Retina (tissue), 1 donor: ENCODE data around the gene HIPK2.

ENCODE experiments used
- DNase-seq: peaks from one replicate; pipeline ENCODE4 v3.0.0-alpha.2; 2016

Gene HIPK2

DNA sequence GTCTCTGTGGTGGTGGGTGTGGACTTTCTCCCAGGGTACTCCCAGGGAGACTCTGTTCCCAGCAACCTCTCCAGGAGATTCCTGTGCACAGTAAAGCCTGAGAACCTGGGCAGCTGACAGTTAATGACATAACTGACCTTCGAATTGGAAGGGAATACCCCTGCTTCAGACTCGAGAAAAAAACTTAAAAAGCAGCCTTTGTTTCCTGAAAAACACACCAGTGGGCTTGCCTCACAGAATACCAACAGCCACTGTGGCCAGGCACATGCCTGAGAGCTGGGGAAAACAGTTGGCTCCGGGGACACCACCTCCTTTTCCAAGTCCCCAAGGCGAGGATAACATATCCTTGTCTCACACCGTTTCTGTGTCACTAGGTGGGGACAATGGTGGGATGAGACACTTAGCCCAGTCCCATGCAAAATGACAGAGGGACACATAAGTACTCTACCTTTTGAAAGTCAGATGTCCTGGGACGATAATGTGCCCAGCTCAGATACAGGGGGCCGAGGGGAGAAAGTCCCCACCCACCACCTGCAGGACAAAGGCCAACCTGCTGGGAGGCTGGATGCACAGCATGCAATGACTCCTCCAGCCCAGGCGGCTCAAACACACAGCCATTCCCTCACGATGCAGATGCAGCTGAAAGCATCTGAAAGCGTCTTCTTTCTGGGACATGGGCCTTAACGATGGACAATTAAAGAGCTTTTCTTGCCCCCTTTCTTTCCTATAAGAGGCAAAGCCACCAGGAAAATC lies 65.6 kb downstream of the HIPK2 start:
- no peak for DNase-seq

DNA sequence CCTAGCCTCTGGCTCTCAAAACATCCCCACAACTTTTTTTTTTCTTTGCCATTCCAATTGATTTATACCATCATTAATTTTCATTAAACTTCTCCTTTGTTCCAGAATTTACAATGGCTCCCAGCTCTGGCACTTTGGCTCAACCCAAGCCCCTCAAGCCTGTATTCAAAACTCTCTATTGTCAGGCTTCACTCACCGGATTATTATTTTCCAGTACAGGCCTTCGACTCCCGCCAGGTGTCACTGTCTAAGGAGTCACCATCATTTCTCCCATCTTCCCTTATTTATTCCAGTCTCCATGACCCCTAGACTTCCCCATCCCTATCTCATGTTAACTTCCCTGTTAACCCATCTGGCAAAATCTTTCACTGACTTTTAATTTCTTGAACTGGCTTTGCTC lies 67.8 kb downstream of the HIPK2 start:
- no peak for DNase-seq

DNA sequence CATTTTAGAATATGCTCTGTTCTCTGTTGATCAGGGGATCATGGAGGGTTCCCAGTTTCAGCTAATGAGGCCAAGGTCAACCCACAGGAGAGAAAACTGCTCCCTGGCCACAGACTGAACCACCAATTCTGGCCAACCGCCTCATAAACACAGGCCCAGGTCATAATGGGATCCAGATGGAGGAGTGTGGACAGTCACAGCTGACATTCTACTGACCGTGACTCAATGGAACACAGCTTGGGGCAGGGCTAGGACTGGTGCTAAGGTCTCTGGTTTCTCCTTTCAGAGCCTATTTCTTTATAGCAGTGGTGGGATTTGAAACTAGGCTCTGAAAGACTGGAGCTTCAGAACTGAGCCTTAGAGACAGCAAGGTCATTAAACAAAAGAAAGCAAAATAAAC lies 68.3 kb downstream of the HIPK2 start:
- DNase-seq = no peak

DNA sequence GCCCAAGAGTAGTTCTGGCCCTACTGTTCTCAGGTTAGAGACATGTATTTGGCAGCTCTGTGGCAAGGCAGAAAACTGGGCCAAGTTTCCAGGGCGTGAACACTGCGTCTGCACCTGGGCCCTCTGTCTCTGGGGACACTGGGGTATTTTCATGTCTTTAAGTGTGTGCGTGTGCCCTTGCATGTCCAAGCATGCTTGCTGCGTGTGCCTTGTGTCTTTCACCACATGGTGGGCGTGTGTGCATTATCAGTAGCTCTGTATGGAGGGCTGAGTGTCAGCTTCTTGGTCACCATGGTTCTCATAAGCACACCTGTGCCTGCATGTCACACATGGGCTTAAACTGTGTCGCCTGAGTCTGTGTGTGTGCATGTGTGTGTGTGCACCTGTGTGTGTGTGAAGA lies 69.3 kb downstream of the HIPK2 start:
- DNase-seq = no peak

DNA sequence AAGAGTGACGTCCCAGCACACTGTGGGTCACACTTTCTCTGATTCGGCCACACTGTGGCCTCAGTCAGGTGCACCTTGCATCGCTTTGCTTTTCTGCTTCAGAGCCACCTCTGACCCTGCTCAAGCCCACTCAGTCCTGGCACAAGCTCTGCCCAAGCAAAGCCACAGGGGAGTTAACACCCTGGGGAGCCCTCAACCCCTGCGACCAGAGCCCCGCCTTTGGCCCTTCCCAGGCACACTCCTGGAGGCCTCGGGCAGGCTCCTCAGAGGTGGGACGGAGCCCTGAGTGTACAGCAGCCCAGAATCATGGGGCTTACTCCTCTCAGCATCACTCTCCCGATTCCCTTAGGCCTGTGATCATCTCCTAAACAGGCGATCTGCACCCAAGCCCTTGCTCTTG lies 71.0 kb downstream of the HIPK2 start:
- DNase-seq = no peak

DNA sequence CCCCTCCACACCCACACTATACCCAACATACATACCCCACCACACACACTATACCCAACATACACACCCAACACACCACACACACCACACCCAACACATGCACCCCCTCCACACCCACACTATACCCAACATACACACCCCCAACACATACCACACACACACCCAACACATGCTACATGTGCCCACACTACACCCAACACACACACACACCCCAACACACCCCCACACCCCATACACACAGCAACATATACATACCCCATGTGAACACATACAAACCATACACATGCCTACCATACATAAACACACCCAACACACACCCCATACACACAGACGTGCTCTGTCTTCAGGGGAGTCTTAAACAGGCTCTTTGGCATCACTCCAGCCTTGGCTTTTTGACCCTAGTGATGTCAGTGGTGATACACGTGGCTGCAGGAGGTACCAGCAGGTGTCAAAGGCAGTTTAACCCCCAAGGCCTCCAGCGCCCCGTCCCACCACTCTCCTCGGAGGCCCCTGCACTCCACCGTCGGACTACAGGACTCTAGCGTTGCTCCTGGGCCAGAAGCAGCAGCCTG lies 73.4 kb downstream of the HIPK2 start:
- DNase-seq = no peak

DNA sequence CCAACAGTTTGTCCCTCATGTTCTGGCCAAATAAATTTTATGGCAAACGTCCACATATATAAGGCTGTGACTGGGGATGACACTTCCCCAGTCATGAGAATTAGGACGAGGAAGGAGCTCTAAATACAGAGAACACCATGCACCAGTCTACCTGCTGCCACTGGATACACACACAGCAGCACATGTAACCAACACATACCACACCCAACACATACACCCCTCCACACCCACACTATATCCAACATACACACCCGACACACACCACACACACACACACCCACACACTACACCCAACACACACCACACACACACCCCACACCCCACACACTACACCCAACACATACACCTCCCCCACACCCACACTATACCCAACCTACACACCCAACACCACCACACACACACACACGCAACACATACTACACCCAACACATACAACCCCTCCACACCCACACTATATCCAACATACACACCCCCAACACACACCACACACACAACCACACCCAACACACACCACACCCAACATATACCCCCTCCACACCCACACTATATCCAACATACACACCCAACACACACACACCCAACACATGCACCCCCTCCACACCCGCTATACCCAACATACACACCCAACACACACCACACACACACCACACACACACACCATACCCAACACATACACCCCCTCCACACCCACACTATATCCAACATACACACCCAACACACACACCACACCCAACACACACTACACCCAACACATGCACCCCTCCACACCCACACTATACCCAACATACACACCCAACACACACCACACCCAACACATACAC lies 74.1 kb downstream of the HIPK2 start:
- no peak for DNase-seq

DNA sequence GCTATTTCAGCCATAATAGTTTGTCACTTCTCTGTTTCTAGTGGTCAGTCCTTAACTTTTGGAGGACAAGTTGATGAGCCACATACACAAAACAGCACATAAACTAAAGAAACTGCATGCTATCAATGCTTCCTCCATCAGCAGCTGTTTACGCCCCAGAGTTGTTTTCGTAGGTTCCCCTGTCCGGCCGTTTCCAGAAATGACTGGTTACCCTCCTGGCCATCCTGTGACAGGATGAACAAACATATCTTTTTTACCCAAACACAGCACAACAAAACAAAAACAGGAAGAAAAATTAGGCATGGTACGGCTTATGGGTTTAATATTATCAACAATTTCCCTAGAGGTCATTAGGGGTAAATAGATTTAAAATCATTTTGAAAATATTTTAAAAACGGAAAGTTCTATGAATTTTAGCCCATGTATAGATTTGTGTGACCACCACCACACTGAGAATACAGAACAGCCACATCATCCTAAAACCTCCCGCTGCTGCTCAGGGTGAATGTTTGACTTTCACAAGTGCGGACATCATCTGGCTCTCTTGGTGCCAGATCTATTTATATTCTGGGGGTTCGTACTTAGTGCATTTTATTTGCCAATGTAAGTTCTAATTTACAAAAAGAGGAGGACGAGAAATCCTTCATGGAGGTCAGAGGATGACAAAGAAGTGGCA lies 74.8 kb downstream of the HIPK2 start:
- no peak for DNase-seq

DNA sequence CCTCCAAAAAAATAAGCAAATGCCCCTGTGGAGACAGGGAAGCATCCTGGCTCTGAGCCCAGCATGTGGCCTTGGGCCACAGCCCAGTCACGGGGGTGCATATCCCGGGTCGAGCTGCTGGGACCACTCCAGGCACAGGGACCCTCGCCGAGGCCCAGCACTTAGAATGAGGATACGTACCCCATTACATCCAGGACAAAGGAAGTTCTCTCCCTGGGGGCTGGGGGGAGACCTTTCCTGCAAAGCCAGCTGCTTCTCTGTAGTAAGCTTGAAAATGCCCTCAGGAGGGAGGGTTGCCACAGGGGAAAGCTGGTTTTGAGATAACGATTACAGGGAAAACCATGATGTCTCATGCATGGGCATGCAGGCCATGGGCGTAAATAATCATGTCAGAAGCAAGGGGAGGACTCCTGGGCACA lies 75.5 kb downstream of the HIPK2 start:
- DNase-seq = no peak

DNA sequence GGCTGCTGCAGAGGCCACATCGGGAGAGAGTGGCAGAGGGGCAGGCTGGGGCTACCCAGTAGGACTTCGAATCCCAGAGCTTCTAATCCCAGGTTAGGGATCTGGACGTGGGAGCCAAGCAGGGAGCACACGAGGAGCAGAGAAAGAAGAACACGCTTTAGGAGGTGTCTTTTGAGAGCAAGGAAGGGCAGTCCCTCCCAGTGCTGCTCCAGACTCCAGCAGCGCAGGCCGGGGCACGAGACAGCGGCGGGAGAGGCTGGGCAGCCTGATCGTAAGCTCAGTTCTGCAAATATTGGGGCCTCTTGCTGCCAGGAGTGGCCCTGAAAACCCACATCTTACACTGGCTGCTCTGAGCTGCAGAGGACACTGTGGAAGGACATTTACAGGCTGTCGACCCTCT lies 75.9 kb downstream of the HIPK2 start:
- no peak for DNase-seq

DNA sequence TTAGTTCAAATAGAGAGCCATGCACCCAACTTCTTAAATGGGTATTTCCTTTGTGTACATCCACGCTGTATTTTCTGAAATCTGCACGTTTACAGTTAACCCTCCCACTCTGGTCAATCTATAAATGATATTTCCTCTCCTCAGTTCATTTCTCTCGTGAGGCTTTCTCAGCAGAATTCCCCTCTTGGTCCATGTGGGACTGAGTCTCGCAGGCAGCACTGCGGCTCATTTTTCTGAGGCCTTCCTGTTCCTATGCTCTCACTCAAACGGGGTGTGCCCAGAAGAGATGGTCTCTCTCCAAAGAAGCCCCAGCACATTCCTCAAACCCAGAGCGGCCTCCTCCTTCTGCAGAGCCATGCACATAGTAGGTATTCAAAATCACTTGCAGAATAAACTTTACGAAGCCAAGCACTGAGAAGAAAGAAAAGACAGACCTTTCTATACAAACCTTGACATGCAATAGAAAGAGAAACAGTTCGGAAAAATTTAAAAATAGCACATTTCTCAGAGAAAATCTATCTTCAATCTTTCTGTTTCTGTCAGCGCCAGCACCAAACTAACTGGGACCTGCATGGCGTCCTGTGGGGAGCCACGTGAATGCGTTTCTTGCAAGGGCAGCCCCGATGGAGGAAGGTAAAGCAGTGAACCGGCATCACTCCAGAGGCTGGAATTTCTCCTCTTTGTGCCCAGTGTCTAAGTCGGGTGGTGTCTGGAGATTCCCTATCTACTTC lies 77.1 kb downstream of the HIPK2 start:
- no peak for DNase-seq

DNA sequence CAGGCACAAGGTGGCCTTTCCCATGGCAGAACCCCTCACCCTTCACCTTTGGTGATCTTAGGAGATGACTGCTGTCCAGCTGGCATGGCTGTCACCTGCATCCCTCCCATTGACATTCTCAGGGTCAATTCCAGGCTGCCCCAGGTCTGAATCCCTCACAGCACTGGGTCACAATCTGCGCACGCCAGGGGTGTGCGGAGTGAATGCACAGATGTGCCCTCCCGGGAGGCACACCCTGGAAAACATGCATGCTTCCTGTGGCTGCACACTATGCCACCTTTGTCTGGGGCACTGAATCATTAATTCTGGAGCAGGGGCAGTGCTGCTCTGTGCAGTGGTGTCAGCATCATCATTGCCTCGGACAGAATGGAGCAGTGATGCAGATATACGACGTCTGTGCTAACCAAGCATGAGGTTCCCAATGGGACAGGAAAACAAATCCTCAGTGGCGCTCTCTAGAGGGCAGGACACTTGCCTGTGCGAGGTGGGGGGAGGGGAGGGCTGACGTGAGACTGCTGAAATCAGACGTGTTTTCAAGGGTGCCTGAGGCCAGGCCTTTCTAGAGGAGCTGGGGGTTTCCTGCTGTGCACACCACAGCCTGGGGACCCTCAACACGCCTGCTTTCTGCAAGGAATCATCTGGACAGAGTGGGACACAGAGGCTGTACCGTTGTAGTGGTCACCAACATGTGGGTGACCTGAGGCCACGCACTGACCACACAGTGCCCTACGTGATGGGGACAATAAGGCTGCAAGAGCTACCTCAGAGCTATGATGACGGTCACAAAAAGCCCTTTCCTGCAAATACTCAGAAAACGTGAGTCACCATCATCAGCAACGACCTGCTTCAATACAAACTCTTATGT lies 77.9 kb downstream of the HIPK2 start:
- DNase-seq = no peak

DNA sequence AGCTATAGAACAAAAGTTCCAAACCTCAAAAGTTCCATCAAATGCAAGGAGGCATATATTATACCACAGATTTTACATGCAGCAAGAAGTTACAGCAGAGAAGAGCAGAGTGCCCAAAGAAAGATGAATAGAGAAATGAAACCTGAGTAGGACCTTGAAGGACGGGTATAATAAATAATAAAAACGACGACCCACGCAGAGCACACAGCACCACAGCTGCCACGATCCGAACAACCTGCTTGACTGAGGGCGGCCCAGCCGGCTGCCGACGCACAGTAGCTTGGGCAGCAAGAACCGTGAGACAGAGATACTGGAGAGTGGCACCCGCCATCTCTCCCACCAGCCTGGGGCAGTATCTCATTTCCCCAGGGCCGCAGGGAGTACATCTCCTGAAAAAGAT lies 79.0 kb downstream of the HIPK2 start:
- no peak for DNase-seq

DNA sequence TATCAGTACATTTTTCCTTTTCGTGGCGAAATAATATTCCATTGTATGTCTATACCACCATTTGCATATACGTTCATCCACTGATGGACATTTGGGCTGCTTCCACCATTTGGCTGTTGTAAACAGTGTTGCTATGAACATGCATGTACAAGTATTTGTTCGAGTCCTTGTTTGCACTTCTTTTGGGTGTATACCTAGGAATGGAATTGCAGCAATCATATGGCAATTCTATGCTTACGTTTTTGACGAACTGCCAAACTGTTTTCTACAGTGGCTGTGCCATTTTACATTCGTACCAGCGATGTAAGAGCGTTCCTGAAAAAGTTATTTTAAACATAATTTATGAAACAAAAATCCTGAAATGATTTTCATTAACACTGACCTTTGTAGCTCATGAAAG lies 79.5 kb downstream of the HIPK2 start:
- no peak for DNase-seq

DNA sequence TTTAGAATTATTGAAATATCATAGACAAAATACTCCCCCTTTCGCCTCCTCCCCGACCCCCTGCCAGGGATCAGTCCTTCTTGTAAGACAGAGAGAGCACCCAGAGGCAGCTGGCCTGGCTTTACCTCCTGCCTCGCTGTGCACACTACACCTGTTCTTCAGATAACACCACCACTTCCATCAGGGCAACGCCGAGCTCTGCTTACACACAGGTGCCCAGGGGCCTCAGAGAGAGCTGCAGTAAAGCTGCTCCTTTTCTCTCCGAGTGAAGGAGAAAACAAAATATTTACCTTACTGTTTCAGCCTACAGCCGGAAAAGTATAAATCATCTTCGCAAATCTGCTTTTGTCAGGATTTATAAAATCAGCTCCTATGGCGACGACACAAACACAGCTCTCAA lies 80.7 kb downstream of the HIPK2 start:
- DNase-seq = no peak

DNA sequence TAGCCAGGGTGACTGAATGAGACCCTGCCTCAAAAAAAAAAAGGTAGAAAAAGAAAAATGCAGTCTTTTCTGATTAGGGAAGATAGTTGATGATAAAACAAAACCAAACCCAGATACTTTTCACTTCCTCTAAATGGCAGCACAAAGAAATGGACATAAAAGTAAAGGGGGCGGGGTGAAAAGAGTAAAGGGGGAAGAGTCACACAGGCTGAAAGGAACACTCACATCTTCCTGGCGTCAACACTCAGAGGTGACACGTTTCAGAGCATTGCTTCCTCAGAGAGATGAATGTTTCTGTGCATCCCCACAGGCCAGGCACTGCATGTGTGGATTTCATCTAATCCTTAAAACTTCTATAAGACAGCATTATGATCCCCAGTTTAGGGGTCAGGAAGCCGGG lies 81.2 kb downstream of the HIPK2 start:
- DNase-seq = no peak

DNA sequence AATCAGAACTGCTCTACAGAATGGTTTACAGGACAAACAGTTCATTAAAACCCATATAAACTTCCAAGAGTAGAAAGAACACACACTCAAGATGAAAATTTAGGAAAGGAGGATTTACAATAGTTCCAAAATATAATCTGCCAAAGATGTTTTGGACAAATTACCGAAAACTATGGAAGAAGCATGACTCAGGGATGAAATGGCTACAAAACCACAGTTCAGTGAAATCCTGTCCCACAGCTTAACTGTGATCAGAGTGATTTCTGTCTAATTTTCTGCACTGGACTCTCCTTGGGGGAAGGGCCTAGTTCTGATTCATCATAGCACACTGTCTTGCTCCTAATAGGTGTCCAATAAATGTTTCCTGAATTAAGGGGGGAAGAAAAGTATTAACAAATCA lies 82.2 kb downstream of the HIPK2 start:
- no peak for DNase-seq

DNA sequence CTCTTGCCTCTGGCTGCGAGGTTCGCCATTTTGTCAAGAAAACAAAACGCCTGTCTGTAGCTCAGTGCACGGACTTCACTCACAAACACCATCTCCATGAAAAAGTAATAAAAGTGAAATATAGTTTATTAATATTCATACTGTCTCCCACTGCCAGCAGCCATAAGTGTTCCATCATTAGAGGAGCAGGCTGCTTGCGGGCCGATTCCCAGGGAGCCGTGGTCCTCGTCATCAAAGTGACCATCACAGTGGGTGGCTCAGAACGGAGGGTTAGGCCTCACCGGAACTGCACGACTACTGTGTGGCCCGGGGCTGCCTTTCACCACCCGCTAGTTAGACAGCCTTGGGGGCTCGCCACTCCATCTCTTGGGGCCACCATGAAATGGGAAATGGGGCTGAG lies 82.7 kb downstream of the HIPK2 start:
- no peak for DNase-seq

DNA sequence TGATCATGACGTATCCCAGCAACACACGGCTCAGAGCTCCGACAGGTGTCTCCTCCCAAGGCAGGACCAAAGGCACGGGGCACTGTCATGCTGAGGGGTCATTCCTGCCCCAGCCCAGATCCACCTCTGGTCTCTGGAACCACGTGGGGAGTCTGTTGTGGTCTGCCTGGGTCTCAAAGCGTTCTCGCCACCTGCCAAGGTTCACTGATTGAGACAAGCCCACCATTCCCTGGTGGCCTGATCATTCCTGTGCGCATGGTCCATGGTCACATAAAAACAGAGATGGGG lies 83.5 kb downstream of the HIPK2 start:
- no peak for DNase-seq

DNA sequence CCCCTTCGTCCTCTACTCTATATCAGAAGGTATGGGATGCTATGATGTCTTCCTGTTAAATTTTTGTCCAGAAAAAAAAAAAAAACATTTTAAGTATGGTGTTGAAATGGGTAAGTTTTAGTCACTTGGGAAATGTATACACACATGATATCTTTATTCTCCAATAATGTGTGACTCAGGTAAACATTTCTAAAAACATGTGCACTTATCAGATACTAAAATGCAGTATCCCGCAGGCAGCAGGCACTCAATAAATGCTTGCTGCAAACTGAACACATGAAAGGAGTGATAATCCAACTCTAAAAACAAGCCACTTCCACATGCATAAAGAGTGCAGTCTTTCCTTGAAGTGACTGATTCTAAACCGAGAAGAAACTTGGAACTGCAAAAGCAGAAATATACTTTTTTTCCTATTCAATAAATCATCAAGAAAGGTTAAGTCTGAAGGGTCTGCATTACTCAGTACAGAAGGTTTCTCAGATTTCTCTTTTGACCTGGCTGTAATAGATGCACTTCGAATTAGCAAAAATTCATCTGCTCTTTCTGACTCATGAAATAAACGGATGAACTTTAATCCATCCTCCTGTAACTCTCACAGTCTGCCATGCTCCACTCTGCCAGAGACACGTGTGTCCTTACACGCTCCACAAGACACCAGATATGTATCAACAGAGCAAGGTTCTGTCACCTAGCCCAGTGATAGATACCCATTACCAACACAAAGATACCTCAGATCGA lies 84.0 kb downstream of the HIPK2 start:
- no peak for DNase-seq

DNA sequence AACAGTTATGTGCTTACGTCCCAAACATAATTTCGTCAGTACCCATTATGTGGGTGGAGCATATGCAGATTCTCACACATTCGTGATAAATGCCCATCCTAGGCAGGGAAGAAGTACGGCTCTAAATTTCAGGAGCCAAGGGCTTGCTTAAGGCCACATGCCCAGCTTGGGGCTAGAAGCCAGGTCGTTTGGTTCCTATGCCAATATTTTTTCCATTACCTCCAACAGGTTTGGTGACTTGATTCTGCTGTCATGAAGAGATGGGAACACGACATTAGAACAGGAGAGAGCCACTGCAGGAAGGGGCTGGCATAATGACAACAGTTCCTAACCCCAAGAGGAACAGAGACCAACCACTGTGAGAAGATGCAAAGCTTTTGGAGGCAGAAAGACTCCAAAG lies 85.1 kb downstream of the HIPK2 start:
- no peak for DNase-seq
